OCI-LY1 (cell line): Measurements from ENCODE around the gene CELSR1.

Source experiments
- H2AFZ ChIP-seq: fragments of 200-600 bp; sonication (generic), shearing (Covaris generic); 2 replicates; pipeline ENCODE4 v1.6.0; 2014; ENCODE audit warnings: antibody characterized with exemption, mild to moderate bottlenecking, low read length
- H3F3A ChIP-seq: fragments of 200-600 bp; sonication (generic), shearing (Covaris generic); 2 replicates; pipeline ENCODE4 v1.6.0; 2014; ENCODE audit warnings: mild to moderate bottlenecking, antibody characterized with exemption, low read length, moderate library complexity; ENCODE audit not compliant: insufficient read depth
- H3K27ac ChIP-seq: fragments of 200-600 bp; sonication (generic); 2 replicates; pipeline ENCODE4 v1.5.1; 2014; ENCODE audit warnings: low read length, mixed run types, mild to moderate bottlenecking, low read depth; ENCODE audit not compliant: poor library complexity, severe bottlenecking
- H3K27me3 ChIP-seq: fragments of 200-600 bp; sonication (generic); 2 replicates; pipeline ENCODE4 v1.6.0; 2014; ENCODE audit warnings: antibody characterized with exemption, mild to moderate bottlenecking, low read length, moderate library complexity; ENCODE audit not compliant: insufficient read depth
- H3K36me3 ChIP-seq: fragments of 200-600 bp; sonication (generic); 2 replicates; pipeline ENCODE4 v1.6.1; 2014; ENCODE audit warnings: mild to moderate bottlenecking, antibody characterized with exemption, low read length, moderate library complexity, mixed read lengths; ENCODE audit not compliant: insufficient read depth
- H3K4me1 ChIP-seq: fragments of 200-600 bp; sonication (generic); 2 replicates; pipeline ENCODE4 v1.5.1; 2014; ENCODE audit warnings: mild to moderate bottlenecking, low read length, moderate library complexity; ENCODE audit not compliant: insufficient read depth, severe bottlenecking
- H3K4me2 ChIP-seq: fragments of 200-600 bp; sonication (generic), shearing (Covaris generic); 2 replicates; pipeline ENCODE4 v1.6.1; 2014; ENCODE audit warnings: low read length
- H3K4me3 ChIP-seq: fragments of 200-600 bp; sonication (generic); 2 replicates; pipeline ENCODE4 v1.5.1; 2014; ENCODE audit warnings: low read length, low read depth, mild to moderate bottlenecking, mixed read lengths; ENCODE audit not compliant: poor library complexity, severe bottlenecking
- H3K79me2 ChIP-seq: fragments of 200-600 bp; shearing (Covaris generic); 2 replicates; pipeline ENCODE4 v1.6.1; 2016; ENCODE audit warnings: mixed run types, low read length, mixed read lengths; ENCODE audit not compliant: insufficient read depth
- H3K9ac ChIP-seq: fragments of 200-600 bp; sonication (generic), shearing (Covaris generic); 2 replicates; pipeline ENCODE4 v1.6.1; 2014; ENCODE audit warnings: mild to moderate bottlenecking, low read length, mixed read lengths
- H3K9me2 ChIP-seq: fragments of 200-600 bp; sonication (generic), shearing (Covaris generic); 2 replicates; pipeline ENCODE4 v1.6.1; 2014; ENCODE audit warnings: low read depth, mild to moderate bottlenecking, low read length, mixed read lengths
- H3K9me3 ChIP-seq: fragments of 200-600 bp; shearing (Covaris generic); 2 replicates; pipeline ENCODE4 v1.6.1; 2014; ENCODE audit warnings: low read length, mixed read lengths
- H4K20me1 ChIP-seq: fragments of 200-600 bp; sonication (generic), shearing (Covaris generic); 2 replicates; pipeline ENCODE4 v1.6.0; 2016; ENCODE audit warnings: mild to moderate bottlenecking, low read length; ENCODE audit not compliant: insufficient read depth
- EZH2 ChIP-seq: fragments of 200-600 bp; sonication (generic), shearing (Covaris generic); IDR thresholded peaks from 2 replicates; pipeline ENCODE4 v1.8.0; 2017; ENCODE audit warnings: borderline replicate concordance, mixed run types, mild to moderate bottlenecking, antibody characterized with exemption, low read length, moderate library complexity, mixed read lengths
- TF ChIP-seq, protein P1 (sequence below): fragments of 200-600 bp; sonication (generic), shearing (Covaris generic); IDR thresholded peaks from 2 replicates; pipeline ENCODE4 v1.5.1; 2017; ENCODE audit warnings: mild to moderate bottlenecking, antibody characterized with exemption, low read length, moderate library complexity, mixed read lengths

CELSR1 gene

DNA sequence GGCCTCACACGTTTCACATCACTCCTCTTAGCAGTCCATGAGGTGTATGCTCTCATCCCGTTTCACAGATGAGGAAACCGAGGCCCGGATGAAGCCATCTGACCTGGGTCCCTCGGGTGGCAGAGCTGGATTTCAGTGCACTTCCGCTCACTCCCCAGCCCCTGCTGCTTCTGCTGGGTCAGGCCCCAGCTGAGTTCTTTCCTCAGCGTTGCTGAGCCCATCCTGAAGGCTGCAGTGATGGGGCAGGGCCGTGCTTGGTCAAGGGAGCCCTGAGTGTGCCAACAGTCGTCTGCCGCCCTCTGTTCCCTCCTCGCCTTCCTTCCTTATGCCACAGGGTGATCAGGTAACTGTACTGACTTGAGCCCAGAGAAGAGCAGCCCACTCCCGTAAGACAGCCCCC, 189.8 kb downstream of the CELSR1 start:
- Histone ChIP-seq H3F3A (no peaks in the 10 kb centered on the region), H4K20me1 (no peaks in the 10 kb centered on the region), H3K27ac (no peak overlapping the region), H3K36me3 (peaks cover 97% of the 10 kb centered on the region), H3K79me2 (no peaks in the 10 kb centered on the region), H3K4me1 (peaks cover 3% of the 10 kb centered on the region), H3K9me2 (no peaks in the 10 kb centered on the region), H3K9ac (no peak overlapping the region), H2AFZ (no peak overlapping the region), H3K4me3 (no peak overlapping the region), H3K9me3 (no peaks in the 10 kb centered on the region), H3K27me3 (no peaks in the 10 kb centered on the region), H3K4me2 (no peak overlapping the region)
- TF ChIP-seq EZH2: no peak
- TF ChIP-seq, protein P1, sequence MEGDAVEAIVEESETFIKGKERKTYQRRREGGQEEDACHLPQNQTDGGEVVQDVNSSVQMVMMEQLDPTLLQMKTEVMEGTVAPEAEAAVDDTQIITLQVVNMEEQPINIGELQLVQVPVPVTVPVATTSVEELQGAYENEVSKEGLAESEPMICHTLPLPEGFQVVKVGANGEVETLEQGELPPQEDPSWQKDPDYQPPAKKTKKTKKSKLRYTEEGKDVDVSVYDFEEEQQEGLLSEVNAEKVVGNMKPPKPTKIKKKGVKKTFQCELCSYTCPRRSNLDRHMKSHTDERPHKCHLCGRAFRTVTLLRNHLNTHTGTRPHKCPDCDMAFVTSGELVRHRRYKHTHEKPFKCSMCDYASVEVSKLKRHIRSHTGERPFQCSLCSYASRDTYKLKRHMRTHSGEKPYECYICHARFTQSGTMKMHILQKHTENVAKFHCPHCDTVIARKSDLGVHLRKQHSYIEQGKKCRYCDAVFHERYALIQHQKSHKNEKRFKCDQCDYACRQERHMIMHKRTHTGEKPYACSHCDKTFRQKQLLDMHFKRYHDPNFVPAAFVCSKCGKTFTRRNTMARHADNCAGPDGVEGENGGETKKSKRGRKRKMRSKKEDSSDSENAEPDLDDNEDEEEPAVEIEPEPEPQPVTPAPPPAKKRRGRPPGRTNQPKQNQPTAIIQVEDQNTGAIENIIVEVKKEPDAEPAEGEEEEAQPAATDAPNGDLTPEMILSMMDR: no peak

GRCh38 chr22:46346680-46347405, 190.6 kb downstream of the CELSR1 start:
- Histone ChIP-seq H2AFZ (no peak overlapping the region), H3K4me3 (no peak overlapping the region), H3K79me2 (no peaks in the 10 kb centered on the region), H3K4me1 (no peaks in the 10 kb centered on the region), H3K9me2 (no peaks in the 10 kb centered on the region), H3K36me3 (peaks cover 97% of the 10 kb centered on the region), H3K27ac (no peak overlapping the region), H3F3A (no peaks in the 10 kb centered on the region), H3K27me3 (no peaks in the 10 kb centered on the region), H4K20me1 (no peaks in the 10 kb centered on the region), H3K9ac (no peak overlapping the region), H3K4me2 (no peak overlapping the region), H3K9me3 (no peaks in the 10 kb centered on the region)
- no peak for TF ChIP-seq EZH2
- TF ChIP-seq, protein P1: no peak

- Histone ChIP-seq H3K4me2 (no peak overlapping the region), H3K36me3 (peaks cover 79% of the 10 kb centered on the region), H3K4me1 (peaks cover 11% of the 10 kb centered on the region), H2AFZ (no peak overlapping the region), H3K79me2 (peaks cover 14% of the 10 kb centered on the region), H4K20me1 (no peaks in the 10 kb centered on the region), H3K9me2 (no peaks in the 10 kb centered on the region), H3K4me3 (no peak overlapping the region), H3K9me3 (no peaks in the 10 kb centered on the region), H3K27ac (no peak overlapping the region), H3K9ac (no peak overlapping the region), H3K27me3 (no peaks in the 10 kb centered on the region), H3F3A (no peaks in the 10 kb centered on the region)
- TF ChIP-seq, protein P1: no peak
- no peak for TF ChIP-seq EZH2
These were observed 196.7 kb downstream of the CELSR1 start for GRCh38 chr22:46340676-46341075.
